GM18858 (cell line): Measurements from ENCODE around the gene POLDIP3.

ENCODE experiments used
- ATAC-seq: cut with Tn5 transposase; IDR thresholded peaks from one replicate; pipeline ENCODE4 v1.9.1; 2021; ENCODE audit not compliant: unreplicated experiment

Gene POLDIP3

DNA sequence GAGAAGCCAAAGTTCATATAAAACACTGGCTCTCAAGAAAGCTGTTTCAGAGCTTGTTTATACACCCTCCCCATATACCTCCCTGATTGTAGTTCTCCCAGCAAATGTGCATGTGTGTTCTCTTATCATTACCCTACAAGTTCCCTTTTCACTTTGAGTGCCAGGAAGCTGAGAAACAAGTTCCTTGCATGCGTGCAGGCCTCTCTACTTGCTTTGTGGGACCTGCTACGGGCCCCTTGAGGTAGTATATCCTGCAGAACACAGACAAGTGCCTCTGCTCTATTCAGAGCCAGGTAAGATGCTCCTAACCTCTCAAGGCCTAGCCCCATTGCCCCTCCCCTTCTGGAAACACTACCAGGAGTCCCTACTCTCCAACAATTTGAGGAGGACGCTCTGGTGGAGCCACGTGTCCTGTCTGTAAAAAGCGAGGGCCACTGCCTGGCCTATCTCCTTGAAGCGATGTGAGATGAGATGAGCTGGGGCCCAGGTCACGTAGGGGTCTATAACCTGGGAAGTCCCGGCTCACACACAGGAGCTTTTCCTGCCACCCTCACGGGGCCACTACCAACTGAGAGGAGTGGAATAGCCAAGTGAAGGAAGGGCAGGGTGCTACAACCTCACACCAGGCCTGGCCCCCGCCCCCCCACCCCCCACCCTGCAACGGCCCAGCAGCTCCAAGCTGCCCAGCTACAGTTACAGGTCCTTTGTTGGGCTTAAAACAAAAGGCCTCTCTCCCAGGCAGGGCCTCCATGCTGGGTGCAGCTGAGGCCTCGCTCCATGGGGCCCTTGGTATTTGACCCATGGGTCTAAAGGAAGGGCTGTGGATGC is 28.3 kb upstream of the POLDIP3 start:
- no peak for ATAC-seq

DNA sequence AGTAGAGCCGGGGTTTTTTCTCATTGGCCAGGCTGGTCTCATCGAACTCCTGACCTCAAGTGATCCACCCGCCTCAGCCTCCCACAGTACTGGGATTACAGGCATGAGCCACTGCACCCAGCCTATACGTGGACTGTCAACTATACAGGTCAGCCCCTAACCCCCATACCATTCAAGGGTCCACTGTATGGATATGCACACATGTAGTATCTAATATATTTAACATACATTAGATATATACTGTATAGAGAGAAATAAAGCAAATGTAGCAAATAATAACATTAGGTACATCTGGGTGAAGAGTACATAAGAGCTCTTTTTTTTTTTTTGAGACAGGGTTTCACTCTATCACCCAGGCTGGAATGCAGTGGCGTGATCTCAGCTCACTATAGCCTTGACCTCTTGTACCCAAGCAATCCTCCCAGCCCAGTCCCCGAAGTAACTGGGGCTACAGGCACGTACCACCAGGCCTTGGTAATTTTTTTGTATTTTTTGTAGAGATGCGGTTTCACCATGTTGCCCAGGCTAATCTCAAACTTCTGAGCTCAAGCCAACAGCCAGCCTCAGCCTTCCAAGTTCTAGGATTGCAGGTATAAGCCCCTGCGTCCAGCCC is 27.2 kb upstream of the POLDIP3 start:
- ATAC-seq: no peak

DNA sequence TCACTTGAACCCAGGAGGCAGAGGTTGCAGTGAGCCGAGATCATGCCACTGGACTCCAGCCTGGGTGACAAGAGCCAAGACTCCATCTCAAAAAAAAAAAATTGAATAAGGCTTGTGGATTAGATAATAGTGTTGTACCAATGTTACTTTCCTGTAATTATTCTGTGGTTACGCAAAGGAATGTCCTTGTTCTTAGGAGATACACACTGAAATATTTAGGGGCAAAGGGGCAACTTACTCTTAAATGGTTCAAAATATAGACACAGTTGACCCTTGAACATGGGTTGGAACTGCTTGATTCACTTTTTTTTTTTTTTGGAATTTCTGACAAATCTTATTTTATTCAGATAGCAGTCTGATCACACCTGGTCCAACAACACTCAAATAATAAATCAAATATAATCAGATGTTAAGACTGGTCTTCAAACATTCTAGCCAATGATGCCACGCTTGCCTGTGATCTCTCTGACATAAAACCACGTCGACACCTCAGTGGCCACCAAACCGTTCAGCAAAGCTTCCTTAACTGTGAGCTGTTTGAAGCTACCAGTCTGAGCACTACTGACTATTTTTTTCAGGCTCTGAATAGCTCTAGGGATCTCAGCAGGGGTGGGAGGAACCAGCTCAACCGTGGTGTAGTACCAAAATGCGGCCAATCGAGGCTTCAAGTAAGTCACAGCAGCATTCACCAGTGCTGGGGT is 25.0 kb upstream of the POLDIP3 start:
- ATAC-seq: no peak

DNA sequence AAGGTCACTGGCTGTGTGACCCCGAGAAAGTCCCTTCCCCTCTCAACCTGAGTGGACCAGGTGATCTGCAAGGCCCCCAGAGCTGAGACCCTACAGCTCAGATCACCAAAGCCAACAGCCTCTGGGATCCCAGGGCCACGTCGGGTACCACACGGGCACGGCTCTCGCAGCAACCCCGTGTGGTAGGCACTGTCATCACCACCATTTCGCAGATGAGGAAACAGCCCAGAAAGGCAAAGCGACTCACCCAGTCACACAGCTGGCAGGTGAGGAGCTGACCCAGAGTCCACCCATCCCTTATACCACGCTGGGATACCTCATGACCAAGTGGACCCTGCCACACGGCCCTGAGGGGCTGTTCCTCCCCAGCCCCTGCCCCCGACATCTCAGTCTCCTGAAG is 22.9 kb upstream of the POLDIP3 start:
- no peak for ATAC-seq

DNA sequence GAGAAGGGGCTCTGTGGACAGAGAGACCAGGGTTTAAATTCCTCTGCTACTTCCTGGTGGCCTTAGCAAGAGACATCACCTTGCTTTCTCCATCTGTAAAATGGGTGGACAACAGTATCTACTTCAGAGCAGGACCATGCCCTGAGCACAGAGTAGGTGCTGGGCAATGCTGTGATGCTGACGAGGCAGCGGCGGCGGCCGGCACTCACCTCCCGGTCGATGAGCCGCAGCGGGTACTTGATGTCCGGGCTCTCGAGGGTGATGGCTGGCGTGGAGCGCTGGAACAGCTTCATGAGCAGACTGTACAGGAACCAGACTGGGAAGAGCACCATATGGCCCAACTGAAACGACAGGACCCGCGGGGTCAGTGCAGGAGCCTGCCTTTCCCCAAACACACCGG is 21.8 kb upstream of the POLDIP3 start:
- no peak for ATAC-seq

DNA sequence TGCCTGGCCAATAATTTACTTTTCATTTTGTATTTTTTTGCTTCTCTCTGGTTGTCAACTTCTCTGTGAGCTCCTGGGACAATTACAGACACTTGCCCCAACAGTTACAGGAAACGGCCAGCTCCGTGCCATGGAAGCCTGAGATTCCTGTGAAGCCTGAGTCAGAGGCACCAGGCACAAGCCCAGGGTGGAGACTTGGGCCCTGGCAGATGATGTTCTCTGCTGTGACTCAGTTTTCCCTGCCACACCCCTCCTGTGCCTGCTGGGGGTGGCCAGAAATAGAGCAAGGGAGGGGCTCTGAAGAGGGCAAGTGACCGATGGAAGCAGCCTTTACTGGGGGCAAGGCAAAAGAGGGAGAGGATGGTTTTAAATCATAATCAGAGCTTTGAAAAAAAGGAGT is 20.8 kb upstream of the POLDIP3 start:
- no peak for ATAC-seq

DNA sequence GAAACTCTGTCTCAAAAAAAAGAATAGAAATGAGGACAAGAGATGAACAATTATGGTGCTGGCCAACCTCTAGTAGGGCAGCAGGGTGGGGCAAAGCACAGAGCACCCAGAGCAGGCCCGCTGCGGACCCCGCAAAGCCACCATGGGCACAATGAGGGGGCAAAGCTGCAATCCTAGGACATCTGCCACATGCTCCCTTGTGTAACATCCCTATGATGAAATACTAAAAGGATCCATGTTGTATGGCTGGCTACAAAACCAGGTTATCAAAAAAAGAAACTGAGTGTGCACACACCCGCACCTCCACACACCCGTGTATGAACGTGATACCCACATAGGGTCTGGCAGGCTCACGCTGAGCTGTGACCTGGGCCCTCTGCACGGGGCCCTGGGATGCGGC is 18.3 kb upstream of the POLDIP3 start:
- no peak for ATAC-seq

DNA sequence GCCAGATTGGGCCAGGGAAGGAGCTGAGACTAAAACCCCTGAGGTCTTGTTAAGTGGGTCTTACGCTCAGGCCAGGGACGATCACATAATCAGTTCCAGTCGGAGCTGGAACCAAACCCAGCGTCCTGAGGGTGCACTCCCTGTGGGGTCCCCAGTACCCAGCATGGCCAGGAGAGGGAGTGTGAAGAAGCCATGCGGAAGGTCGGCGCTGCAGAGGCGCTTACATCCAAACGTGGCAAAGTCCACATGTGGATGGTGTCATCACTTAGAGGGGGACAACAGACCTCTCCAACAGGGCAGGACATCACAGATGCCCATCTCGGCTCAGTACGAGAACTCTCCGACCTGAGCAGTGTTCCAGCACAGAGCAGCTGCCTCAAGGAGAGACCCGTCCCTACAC is 17.4 kb upstream of the POLDIP3 start:
- no peak for ATAC-seq

DNA sequence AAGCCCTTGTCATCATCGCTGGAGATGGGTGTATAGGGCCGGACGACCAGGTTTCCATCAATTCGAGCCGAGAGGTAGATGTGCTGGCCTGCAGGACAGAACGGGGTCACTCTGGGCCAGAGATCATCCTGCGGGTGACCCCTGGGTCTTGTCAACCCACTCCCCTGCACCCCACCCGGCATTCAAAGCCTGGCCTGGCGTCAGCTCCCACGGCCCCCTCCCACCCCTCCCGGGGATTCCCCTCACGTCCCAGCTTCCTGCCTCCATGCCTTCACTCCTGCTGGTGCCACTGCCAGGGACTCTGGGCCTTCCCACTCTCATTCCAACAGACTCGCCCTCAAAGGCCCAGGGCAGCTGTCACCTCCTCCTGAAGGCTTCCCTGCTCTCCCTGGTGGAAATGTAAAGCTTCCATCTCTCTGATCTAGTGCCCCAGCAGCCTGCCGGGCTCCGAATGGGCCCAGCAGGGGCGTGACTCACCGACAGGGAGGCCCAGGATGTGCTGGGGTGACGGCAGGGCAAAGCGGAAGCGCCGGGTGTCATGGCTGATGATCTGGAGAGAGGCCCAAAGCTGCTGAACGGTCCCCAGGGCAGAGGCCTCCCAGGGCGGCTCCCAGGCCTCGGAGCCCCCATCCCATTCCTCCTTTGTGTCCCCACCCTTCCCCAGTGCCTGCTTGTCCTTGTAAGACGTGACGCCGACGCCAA is 16.4 kb upstream of the POLDIP3 start:
- no peak for ATAC-seq

DNA sequence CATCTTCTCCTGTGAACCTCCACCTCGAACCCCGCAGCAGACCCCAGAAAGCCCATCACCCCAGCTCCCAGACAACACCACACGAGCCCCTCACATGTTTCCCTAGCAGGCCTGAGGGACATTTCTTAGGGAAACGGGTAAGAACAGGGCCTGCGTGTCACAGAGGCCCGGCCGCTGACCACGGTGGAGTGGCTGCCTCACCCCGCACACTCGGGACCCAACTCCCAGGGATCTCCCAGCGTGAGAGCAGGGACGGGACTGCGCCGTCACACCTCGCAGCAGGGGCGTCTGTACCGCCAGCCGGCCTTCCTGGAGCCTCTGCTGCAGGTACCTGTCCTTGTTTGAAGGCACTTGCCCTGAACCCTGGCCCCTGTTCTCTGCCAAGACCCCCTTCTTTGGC is 15.5 kb upstream of the POLDIP3 start:
- ATAC-seq: no peak

DNA sequence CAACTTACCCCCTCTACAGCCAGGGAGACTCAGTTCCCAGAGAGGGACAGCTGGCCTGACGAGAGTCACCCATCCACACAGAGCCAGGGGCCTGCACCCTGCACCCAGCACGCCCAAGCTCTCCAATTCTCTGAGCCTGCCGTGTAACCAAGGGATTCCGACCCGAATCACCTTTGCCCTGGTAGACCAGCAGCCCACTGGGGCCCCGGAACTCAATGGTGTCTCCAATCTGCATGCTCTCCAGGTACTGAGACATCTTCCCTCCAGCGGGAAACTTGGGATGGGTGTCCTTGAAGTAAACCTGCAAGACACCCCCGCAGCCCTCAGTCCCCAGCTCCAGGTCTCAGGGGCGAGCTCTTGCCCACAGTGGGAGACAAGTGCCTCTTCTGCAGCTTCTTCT is 13.3 kb upstream of the POLDIP3 start:
- ATAC-seq: no peak

DNA sequence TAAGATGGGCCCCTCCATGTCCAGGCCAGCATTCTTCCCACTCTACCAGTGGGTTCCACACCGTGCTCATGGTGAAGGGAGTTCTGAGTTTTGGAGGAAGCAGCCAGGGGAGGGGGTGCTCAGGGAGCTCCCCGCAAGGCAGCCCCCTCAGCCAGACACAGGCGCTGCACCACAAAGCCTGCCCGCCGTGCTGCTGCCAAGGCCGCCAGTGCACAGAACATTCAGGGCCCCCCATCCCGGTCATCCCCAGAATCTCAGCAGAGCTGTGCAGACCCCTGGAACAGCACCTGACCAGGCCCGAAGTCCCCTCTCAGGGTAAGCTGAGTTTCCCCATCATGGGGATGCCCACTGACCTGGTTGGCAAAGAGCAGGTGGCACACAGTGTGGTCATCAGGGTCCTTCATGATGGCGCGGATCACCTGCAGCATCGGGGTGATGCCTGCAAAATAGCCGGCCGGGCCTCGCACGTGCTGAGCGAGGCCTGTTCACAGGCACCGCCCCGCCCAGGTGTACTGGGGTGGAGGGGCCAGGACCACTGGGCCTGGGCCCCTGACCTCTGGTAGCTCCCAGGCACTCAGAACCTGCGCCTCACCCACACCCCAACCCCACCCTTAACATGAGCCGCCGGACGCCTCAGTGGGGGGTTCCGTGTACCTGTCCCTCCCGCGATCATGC is 12.4 kb upstream of the POLDIP3 start:
- no peak for ATAC-seq

DNA sequence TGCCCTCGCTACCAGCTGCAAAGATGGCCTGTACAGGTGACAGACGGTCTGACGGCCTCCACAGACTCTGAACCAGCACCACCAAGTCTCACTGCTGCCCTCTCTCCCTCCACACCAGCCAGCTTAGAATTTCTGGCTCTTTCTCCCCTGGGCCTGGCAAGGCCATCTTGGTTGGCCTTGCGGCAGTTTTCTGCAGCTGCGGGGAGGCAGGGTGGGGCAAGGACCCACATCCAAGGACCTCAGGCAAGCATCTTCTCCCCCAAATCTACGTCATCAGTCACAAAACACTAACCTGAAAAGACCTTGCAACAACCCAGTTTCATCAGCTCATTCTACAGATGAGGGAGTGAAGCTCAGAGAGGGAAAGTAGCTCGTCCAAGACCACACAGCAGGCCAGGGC is 11.7 kb upstream of the POLDIP3 start:
- ATAC-seq: no peak

DNA sequence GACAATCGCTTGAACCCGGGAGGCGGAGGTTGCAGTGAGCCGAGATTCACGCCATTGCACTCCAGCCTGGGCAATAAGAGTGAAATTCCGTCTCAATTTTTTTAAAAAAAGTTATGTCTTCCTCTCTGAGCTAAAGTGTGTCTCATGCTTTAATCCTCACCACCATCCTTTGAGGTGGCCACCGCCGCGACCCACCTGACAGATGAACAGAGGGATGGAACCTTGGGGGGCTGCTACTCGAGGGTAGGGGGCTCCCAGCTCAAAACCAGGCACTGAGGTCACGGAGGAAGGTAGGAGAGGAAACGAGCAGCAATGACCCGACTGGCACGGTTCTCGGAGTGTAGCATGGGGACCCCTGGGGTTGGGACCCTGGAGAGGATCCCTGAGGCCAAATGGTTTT is 10.7 kb upstream of the POLDIP3 start:
- no peak for ATAC-seq

DNA sequence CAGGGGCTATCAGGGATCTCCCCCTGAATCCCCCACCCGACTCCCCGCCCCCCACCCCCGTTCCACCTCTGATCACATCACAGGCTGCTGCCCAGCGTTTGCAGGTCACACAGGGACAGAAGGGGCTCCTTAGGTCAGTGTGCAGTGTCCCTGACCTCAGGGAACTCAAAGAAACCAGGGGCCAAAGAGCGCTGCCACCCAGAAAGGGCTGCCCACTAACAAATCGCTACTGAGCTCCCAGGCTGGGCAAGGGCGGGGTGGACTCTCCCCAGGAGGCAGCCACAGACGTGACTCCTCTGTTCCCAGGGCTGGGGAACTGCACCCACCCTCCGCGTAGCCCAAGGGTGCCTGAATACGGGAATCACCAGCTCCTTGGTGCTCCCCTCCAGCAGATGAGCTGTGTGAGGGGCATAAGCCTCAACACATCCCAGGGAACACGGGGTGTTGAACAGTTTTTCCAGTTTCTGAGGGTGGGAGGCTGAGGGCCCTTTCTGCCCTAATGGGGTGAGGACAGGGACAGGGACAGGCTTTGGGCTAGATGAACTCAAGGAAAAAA is 9.9 kb upstream of the POLDIP3 start:
- ATAC-seq: no peak

DNA sequence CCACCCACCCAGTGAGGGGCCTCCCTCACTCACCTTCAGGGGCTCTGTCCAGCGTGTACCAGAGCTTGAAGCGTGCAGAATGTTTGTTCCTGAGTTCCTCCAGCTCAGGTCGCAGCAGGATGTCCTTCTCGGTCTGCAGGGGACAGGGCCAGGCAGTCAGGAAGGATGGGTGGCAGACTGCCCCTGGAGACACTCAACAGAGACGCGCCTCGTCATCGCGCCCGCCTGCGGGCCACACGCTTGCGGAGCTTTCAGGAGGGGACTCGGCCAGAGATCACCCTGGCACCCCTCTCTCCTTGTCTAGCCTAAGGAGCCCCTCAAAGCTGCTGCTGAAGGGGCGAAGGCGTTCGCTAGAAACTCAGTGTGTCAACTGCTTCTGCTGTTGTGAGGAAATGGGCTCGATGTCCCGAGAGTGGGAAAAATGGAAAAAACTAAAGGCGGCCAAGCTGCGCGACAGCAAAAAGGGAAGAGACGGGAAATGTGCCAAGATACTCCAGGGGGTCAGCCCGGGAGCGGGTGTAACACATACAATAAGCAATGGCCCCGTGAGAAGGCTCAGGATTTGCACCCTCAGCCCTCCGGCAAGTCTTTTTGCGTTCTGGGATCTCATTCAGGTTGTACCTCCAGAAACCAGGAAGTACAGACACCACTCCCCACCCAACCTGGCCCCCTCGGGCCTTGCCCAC is 9.2 kb upstream of the POLDIP3 start:
- ATAC-seq: no peak

DNA sequence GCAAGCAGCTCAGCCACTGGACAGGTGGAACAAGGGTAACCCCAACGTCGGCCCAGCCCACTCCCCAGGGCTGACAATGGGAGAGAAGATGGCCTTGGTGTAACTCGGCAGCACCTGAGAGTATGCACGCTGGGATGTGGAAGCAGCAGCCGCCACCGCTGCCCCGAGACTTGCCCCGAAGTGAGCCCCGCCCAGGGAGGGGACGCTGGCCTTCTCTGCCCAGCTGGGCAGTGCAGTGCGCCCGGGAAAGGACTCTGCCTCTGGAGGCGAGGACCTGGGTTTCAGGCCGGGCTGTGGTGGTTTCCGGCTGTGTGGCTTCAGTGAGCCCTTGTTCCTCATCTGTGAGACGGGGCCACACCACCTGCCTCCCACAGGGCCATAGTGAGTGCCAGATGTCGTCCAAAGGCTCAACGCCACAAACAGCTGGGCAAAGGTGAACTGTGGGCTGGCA is 8.6 kb upstream of the POLDIP3 start:
- ATAC-seq: no peak

DNA sequence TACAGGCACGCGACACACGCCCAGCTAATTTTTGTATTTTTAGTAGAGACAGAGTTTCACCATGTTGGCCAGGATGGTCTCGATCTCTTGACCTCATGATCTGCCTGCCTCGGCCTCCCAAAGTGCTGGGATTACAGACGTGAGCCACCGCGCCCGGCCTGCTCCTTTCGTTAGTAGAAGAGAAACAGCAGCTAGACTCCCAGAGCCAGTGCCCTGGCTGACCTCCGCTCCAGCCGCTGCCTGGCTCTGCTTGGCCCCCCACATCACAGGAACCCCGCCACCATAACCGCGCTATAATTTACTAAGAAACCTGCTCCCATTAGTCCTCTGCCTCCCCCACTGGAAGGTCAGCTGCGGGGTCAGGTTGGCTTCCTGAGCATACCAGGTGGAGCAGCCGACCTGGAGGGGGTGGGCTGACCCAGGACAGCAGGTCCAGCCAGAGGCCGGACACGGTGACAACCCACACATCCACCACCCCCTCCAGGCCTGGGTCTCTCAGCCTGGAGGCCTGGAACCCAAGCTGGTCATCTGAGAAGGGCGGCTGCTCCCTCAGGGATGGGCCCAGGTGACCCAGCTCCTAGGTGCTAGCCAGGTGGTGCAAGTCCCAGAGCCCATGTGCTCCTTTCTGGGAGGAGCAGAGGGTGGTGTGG is 7.5 kb upstream of the POLDIP3 start:
- ATAC-seq: no peak

DNA sequence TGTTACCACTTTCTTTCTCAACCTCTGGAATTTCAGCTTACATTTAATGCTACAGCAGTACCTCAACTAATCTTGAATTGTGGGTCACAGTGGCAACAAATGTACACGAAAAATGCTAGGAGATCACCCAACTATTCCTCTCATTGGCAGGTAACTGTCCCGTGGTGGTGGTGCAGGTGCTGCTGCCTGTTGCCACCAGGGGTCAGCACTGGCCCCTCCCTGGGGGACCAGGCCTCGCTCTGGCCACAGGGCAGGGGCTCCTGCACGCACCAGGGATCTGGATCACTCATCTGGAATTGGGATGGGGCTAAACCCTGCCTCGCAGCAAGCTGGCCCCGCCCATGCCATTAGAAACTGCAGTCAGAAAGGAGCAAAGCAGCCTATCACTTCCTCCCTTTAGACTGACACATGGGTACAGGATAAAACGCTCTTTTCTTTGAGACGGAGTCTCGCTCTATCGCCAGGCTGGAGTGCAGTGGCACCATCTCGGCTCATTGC is 6.9 kb upstream of the POLDIP3 start:
- no peak for ATAC-seq
